A549 (cell line): Measurements from ENCODE around the gene IQCC. TPM values are rescaled to one million over a fixed set of nuclear protein-coding genes. Genes with fewer than 3 reads are reported as not detected.

ENCODE experiments used
- ATAC-seq, 2 experiments: fragments of 200-7000 bp in 1 of 2; fragments of >200 bp in 1 of 2; cut with Nextera tagmentation in 1 of 2; cut with Tn5 transposase in 1 of 2; 3 replicates each; pipeline versions ENCODE4 v1.8.0 to v1.9.1; 2018 to 2020; ENCODE audit warnings: mild to moderate bottlenecking in 1 of 2, moderate library complexity in 1 of 2
- CTCF ChIA-PET: fragments of 300-600 bp; sonication (Branson Sonifier 250); formaldehyde crosslinking; extraction: SDS; loops from one replicate; lab custom pipeline; 2021; ENCODE audit warnings: antibody characterized with exemption, inconsistent platforms; lab: Yijun Ruan, JAX
- POLR2A ChIA-PET: fragments of 350-600 bp; formaldehyde crosslinking; extraction: SDS; loops from one replicate; lab custom pipeline; 2021; ENCODE audit warnings: antibody characterized with exemption, inconsistent platforms; lab: Yijun Ruan, JAX
- DNase-seq, 2 experiments: peaks; one replicate each; pipeline versions ENCODE4 v3.0.0 to v3.0.0-alpha.2; 2011 to 2016; ENCODE audit warnings: low read depth in 1 of 2, low spot score in 1 of 2
- FAIRE-seq: peaks from 2 replicates; lab custom pipeline; 2011; peaks lifted over from hg19 to GRCh38; lab: Jason Lieb, UNC
- H3K27ac ChIP-seq, 2 experiments: fragments of >200 bp; sonication (Bioruptor Twin); formaldehyde crosslinking; 3 replicates each; pipeline ENCODE4 v1.5.1; 2016 to 2017
- H3K4me1 ChIP-seq: fragments of >200 bp; sonication (Bioruptor Twin); formaldehyde crosslinking; 3 replicates; pipeline ENCODE4 v1.6.1; 2016
- H3K4me2 ChIP-seq: fragments of >200 bp; sonication (Bioruptor Twin); formaldehyde crosslinking; 3 replicates; pipeline ENCODE4 v1.6.1; 2016
- H3K4me3 ChIP-seq: fragments of >200 bp; sonication (Bioruptor Twin); formaldehyde crosslinking; 3 replicates; pipeline ENCODE4 v1.5.1; 2016
- H3K9me3 ChIP-seq: fragments of >200 bp; sonication (Bioruptor Twin); formaldehyde crosslinking; 3 replicates; pipeline ENCODE4 v1.6.1; 2016
- CTCF ChIP-seq: fragments of >200 bp; sonication (Bioruptor Twin); formaldehyde crosslinking; IDR thresholded peaks from 3 replicates; pipeline ENCODE4 v1.5.1; 2016
- EHF ChIP-seq: fragments of 250-450 bp; sonication (Bioruptor Pico); IDR thresholded peaks from 2 replicates; pipeline ENCODE4 v1.5.0; 2020; ENCODE audit warnings: mild to moderate bottlenecking
- ELK1 ChIP-seq: fragments of 150-350 bp; IDR thresholded peaks from 2 replicates; pipeline ENCODE4 v1.6.1; 2014; ENCODE audit warnings: low read depth, mild to moderate bottlenecking, low read length
- FOSB ChIP-seq: fragments of 250-450 bp; sonication (Bioruptor Pico); IDR thresholded peaks from 2 replicates; pipeline ENCODE4 v1.5.0; 2020; ENCODE audit warnings: mild to moderate bottlenecking, moderate library complexity
- JUNB ChIP-seq: fragments of >200 bp; sonication (Bioruptor Twin); formaldehyde crosslinking; IDR thresholded peaks from 2 replicates; pipeline ENCODE4 v1.6.1; 2016
- MAX ChIP-seq: IDR thresholded peaks from 2 replicates; pipeline ENCODE4 v1.6.1; 2012
- MYC ChIP-seq: IDR thresholded peaks from 2 replicates; pipeline ENCODE4 v1.6.1; 2012; ENCODE audit warnings: mild to moderate bottlenecking, inconsistent platforms, low read length, improper control_type of control experiment, borderline replicate concordance
- NPAS2 ChIP-seq: fragments of 250-450 bp; sonication (Bioruptor Pico); IDR thresholded peaks from 2 replicates; pipeline ENCODE4 v1.8.0; 2022; ENCODE audit warnings: mild to moderate bottlenecking, moderate library complexity, borderline replicate concordance
- REST ChIP-seq: fragments of 200-600 bp; sonication (generic); IDR thresholded peaks from 2 replicates; pipeline ENCODE4 v1.6.1; 2016; ENCODE audit warnings: antibody characterized with exemption, mild to moderate bottlenecking, moderate library complexity
- USF2 ChIP-seq: fragments of 450-650 bp; IDR thresholded peaks from 2 replicates; pipeline ENCODE4 v1.6.1; 2014; ENCODE audit warnings: antibody characterized with exemption
- ZC3H11A ChIP-seq: fragments of 450-650 bp; IDR thresholded peaks from 2 replicates; pipeline ENCODE4 v1.6.1; 2014; ENCODE audit warnings: antibody characterized with exemption, mild to moderate bottlenecking
- WGBS: methylation state at CpG from one replicate; pipeline ENCODE4 v1.1.6; 2017; ENCODE audit errors: missing lambda C conversion rate; 5-methylcytosine and 5-hydroxymethylcytosine counted together
- polyA plus RNA-seq, 4 experiments: library from polyadenylated mRNA; depleted of rRNA in 3 of 4; stranded (reverse); fragments of >200 nt; fragmentation: RNase III in 1 of 4; extraction: RNeasy Plus Mini Kit Qiagen cat#74134 plus additional on column Dnase treatment in 1 of 4; gene quantifications; 2 replicates in 3 of 4; 3 replicates in 1 of 4; pipeline ENCODE4 v1.2.3, GENCODE V29; 2011 to 2017

The IQCC gene
- polyA plus RNA-seq, 2 of the 4 experiments (the other 2 are of a cell fraction) = 1.6 to 2.0 TPM

GRCh38 chr1:32186077-32186476 is 19.4 kb upstream of the IQCC start:
- POLR2A ChIA-PET = no interaction called here
- no peak overlapping the region for H3K4me2 ChIP-seq
- peak overlapping the region in 1 of 2 experiments; percentile 57; a peak in 1 of 6 replicates for H3K27ac ChIP-seq

More at GRCh38 chr1:32186077-32186476, 19.4 kb upstream of the IQCC start:
- TF ChIP-seq MYC = no peak
- no peak for TF ChIP-seq CTCF
- TF ChIP-seq MAX = no peak
- no peak for TF ChIP-seq USF2
- TF ChIP-seq NPAS2 (CRISPR knock-in tag) = no peak
- TF ChIP-seq REST = no peak
- no peak for TF ChIP-seq ELK1
- TF ChIP-seq EHF (CRISPR knock-in tag) = no peak
- TF ChIP-seq FOSB (CRISPR knock-in tag) = no peak
- no peak for TF ChIP-seq ZC3H11A
- TF ChIP-seq JUNB = no peak
- no peak for ATAC-seq
- H3K4me3 ChIP-seq = no peak overlapping the region
- peaks cover 19% of the 10 kb centered on the region for H3K4me1 ChIP-seq
- no peak for FAIRE-seq
- CTCF ChIA-PET = interaction anchor here (0.6 kb wide), 1 partner anchor 157 kb away, joined by 4 read pairs; no protein-coding TSS in a partner anchor
- H3K9me3 ChIP-seq = no peaks in the 10 kb centered on the region
- 93% methylated on average over 2 of the region's 2 CpGs for WGBS
- no peak for DNase-seq
